HepG2 (cell line): ENCODE results near the gene STX8. TPM values are rescaled to one million over a fixed set of nuclear protein-coding genes. Genes with fewer than 3 reads are reported as not detected.

ENCODE experiments used
- BRCA1 ChIP-seq: sonication (generic); formaldehyde crosslinking; IDR thresholded peaks from 2 replicates; pipeline ENCODE4 v1.4.0; 2020; ENCODE audit warnings: missing genetic modification reagents
- CBFB ChIP-seq: sonication (generic); formaldehyde crosslinking; IDR thresholded peaks from 2 replicates; pipeline ENCODE4 v1.4.0; 2020; ENCODE audit warnings: missing genetic modification reagents
- DPF2 ChIP-seq: sonication (generic); formaldehyde crosslinking; IDR thresholded peaks from 2 replicates; pipeline ENCODE4 v1.4.0; 2020; ENCODE audit warnings: mild to moderate bottlenecking, low read depth, missing genetic modification reagents, borderline replicate concordance
- FOXA1 ChIP-seq, 2 experiments: fragments of 450-650 bp in 1 of 2; sonication (generic) in 1 of 2; formaldehyde crosslinking in 1 of 2; IDR thresholded peaks; 2 replicates each; pipeline versions ENCODE4 v1.4.0 to v1.6.1; 2016 to 2020; ENCODE audit warnings: missing genetic modification reagents in 1 of 2
- HNF4G ChIP-seq, 2 experiments: sonication (generic) in 1 of 2; formaldehyde crosslinking in 1 of 2; IDR thresholded peaks; 2 replicates each; pipeline versions ENCODE4 v1.4.0 to v1.6.1; 2011 to 2020; ENCODE audit warnings: borderline replicate concordance in 2 of 2, low read depth in 2 of 2, mild to moderate bottlenecking in 2 of 2, low read length in 1 of 2, missing genetic modification reagents in 1 of 2, moderate library complexity in 1 of 2
- KLF9 ChIP-seq: IDR thresholded peaks from 2 replicates; pipeline ENCODE4 v1.6.1; 2016; ENCODE audit warnings: low read depth
- MBD4 ChIP-seq: IDR thresholded peaks from 2 replicates; pipeline ENCODE4 v1.6.1; 2012; ENCODE audit warnings: low read length, inconsistent platforms, borderline replicate concordance
- PHF8 ChIP-seq: sonication (generic); formaldehyde crosslinking; IDR thresholded peaks from 2 replicates; pipeline ENCODE4 v1.5.0; 2020; ENCODE audit warnings: missing genetic modification reagents
- RBFOX2 ChIP-seq: fragments of 200-400 bp; formaldehyde crosslinking; IDR thresholded peaks from 2 replicates; pipeline ENCODE4 v1.6.1; 2017; ENCODE audit warnings: low read depth, mild to moderate bottlenecking, low read length
- SALL2 ChIP-seq: sonication (generic); formaldehyde crosslinking; IDR thresholded peaks from 2 replicates; pipeline ENCODE4 v1.8.1; 2023; ENCODE audit warnings: mild to moderate bottlenecking, missing genetic modification reagents, inconsistent platforms
- TEAD2 ChIP-seq: sonication (generic); formaldehyde crosslinking; IDR thresholded peaks from 2 replicates; pipeline ENCODE4 v1.9.0; 2021; ENCODE audit warnings: missing genetic modification reagents
- XRCC5 ChIP-seq: fragments of 200-400 bp; formaldehyde crosslinking; optimal IDR thresholded peaks from 2 replicates; pipeline ENCODE3; 2017; ENCODE audit warnings: mild to moderate bottlenecking, low read length
- ZBTB7B ChIP-seq: sonication (generic); formaldehyde crosslinking; IDR thresholded peaks from 2 replicates; pipeline ENCODE4 v1.4.0; 2020; ENCODE audit warnings: missing genetic modification reagents
- ZNF33A ChIP-seq: sonication (generic); formaldehyde crosslinking; IDR thresholded peaks from 2 replicates; pipeline ENCODE4 v1.5.1; 2020; ENCODE audit warnings: missing genetic modification reagents, mild to moderate bottlenecking, moderate library complexity, borderline replicate concordance
- polyA plus RNA-seq, 8 experiments: library from polyadenylated mRNA; depleted of rRNA in 3 of 8; stranded (reverse) in 7 of 8; unstranded in 1 of 8; fragments of >200 nt; fragmentation: Illumina TruSeq in 4 of 8; extraction: Trizol in 4 of 8; gene quantifications; 2 replicates each; pipeline versions ENCODE4 v1.2.1 to v1.2.3, GENCODE V29; 2011 to 2016; ENCODE audit warnings: low read depth in 4 of 8, missing spikeins in 1 of 8, mixed read lengths in 1 of 8; ENCODE audit not compliant: insufficient read depth in 1 of 8
- total RNA-seq, 5 experiments: library from RNA; depleted of rRNA; stranded (reverse); fragments of >200 nt; fragmentation: Illumina TruSeq; extraction: Trizol; gene quantifications; 2 replicates each; pipeline ENCODE4 v1.2.3, GENCODE V29; 2016; ENCODE audit warnings: low read depth in 1 of 5
- TF ChIP-seq, protein P1 (sequence below): IDR thresholded peaks from 2 replicates; pipeline ENCODE4 v1.6.1; 2016; ENCODE audit warnings: missing genetic modification reagents, missing compliant biosample characterization
- TF ChIP-seq, protein P2 (sequence below): sonication (generic); formaldehyde crosslinking; IDR thresholded peaks from 2 replicates; pipeline ENCODE4 v1.4.0; 2020; ENCODE audit warnings: mild to moderate bottlenecking, missing genetic modification reagents
- TF ChIP-seq, protein P3 (sequence below): sonication (generic); formaldehyde crosslinking; IDR thresholded peaks from 2 replicates; pipeline ENCODE4 v1.5.0; 2020; ENCODE audit warnings: mild to moderate bottlenecking, low read depth, missing genetic modification reagents, borderline replicate concordance
- TF ChIP-seq, protein P4 (sequence below): sonication (generic); formaldehyde crosslinking; IDR thresholded peaks from 2 replicates; pipeline ENCODE4 v1.4.0; 2020; ENCODE audit warnings: mild to moderate bottlenecking, missing genetic modification reagents
- TF ChIP-seq, protein P5 (sequence below): sonication (generic); formaldehyde crosslinking; IDR thresholded peaks from 2 replicates; pipeline ENCODE4 v1.4.0; 2020; ENCODE audit warnings: missing genetic modification reagents

STX8 gene
- total and polyA plus RNA-seq, 2 of the 13 experiments (the other 11 are each of a cell fraction or from before 2014, with no cell fraction given): 36.4 to 53.6 TPM

DNA sequence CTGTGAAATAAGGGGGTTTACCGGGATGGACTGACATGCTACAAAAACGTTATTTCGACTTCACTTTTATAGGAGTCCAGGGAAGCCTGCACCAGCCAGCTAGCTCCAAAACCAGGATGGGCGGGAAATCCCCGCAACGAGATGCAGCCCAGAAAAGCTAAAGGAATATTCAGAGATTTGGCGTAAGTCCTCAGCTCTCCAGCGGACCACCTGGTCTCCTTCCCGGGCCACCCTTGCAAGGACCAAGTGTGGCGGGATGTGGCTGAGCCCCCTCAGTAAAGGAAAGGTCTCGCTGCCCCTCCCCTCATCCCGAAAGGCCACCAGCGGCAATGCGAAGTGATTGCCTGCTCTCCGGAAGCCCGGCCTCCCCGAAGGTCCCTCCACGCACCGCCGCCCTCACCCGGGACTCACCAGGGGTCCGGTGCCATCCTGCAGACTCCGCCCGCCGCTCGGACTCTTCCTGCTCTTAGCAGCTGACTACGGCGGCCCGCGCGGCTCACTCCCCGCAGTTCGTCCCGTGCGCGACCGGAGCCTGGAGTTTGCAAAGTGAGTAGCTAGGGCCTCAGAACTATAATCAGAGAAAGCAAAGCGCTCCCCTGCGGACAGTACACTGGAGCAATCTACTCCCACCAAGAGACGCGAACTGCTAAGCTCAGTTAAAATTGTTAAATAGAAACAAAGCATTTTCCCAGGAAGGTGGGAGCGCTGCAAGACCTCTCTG, at the start of gene STX8 (continued):
- TF ChIP-seq, protein P1, sequence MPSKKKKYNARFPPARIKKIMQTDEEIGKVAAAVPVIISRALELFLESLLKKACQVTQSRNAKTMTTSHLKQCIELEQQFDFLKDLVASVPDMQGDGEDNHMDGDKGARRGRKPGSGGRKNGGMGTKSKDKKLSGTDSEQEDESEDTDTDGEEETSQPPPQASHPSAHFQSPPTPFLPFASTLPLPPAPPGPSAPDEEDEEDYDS: peak; percentile 57
- TF ChIP-seq, protein P2, sequence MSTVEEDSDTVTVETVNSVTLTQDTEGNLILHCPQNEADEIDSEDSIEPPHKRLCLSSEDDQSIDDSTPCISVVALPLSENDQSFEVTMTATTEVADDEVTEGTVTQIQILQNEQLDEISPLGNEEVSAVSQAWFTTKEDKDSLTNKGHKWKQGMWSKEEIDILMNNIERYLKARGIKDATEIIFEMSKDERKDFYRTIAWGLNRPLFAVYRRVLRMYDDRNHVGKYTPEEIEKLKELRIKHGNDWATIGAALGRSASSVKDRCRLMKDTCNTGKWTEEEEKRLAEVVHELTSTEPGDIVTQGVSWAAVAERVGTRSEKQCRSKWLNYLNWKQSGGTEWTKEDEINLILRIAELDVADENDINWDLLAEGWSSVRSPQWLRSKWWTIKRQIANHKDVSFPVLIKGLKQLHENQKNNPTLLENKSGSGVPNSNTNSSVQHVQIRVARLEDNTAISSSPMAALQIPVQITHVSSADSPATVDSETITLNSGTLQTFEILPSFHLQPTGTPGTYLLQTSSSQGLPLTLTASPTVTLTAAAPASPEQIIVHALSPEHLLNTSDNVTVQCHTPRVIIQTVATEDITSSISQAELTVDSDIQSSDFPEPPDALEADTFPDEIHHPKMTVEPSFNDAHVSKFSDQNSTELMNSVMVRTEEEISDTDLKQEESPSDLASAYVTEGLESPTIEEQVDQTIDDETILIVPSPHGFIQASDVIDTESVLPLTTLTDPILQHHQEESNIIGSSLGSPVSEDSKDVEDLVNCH (CRISPR knock-in tag): no peak
- TF ChIP-seq ZNF33A: peak; percentile 76; the same call in 1 of the 2 replicates
- TF ChIP-seq TEAD2: no peak
- no peak for TF ChIP-seq MBD4
- peak; percentile 81 for TF ChIP-seq ZBTB7B (CRISPR knock-in tag)
- TF ChIP-seq, protein P3, sequence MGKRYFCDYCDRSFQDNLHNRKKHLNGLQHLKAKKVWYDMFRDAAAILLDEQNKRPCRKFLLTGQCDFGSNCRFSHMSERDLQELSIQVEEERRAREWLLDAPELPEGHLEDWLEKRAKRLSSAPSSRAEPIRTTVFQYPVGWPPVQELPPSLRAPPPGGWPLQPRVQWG (CRISPR knock-in tag): no peak
- peak; percentile 81 for TF ChIP-seq PHF8 (CRISPR knock-in tag)
- peak; percentile 91 for TF ChIP-seq XRCC5
- TF ChIP-seq DPF2 (CRISPR knock-in tag): no peak
- TF ChIP-seq, protein P4, sequence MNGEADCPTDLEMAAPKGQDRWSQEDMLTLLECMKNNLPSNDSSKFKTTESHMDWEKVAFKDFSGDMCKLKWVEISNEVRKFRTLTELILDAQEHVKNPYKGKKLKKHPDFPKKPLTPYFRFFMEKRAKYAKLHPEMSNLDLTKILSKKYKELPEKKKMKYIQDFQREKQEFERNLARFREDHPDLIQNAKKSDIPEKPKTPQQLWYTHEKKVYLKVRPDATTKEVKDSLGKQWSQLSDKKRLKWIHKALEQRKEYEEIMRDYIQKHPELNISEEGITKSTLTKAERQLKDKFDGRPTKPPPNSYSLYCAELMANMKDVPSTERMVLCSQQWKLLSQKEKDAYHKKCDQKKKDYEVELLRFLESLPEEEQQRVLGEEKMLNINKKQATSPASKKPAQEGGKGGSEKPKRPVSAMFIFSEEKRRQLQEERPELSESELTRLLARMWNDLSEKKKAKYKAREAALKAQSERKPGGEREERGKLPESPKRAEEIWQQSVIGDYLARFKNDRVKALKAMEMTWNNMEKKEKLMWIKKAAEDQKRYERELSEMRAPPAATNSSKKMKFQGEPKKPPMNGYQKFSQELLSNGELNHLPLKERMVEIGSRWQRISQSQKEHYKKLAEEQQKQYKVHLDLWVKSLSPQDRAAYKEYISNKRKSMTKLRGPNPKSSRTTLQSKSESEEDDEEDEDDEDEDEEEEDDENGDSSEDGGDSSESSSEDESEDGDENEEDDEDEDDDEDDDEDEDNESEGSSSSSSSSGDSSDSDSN (CRISPR knock-in tag): peak; percentile 88
- TF ChIP-seq, protein P5, sequence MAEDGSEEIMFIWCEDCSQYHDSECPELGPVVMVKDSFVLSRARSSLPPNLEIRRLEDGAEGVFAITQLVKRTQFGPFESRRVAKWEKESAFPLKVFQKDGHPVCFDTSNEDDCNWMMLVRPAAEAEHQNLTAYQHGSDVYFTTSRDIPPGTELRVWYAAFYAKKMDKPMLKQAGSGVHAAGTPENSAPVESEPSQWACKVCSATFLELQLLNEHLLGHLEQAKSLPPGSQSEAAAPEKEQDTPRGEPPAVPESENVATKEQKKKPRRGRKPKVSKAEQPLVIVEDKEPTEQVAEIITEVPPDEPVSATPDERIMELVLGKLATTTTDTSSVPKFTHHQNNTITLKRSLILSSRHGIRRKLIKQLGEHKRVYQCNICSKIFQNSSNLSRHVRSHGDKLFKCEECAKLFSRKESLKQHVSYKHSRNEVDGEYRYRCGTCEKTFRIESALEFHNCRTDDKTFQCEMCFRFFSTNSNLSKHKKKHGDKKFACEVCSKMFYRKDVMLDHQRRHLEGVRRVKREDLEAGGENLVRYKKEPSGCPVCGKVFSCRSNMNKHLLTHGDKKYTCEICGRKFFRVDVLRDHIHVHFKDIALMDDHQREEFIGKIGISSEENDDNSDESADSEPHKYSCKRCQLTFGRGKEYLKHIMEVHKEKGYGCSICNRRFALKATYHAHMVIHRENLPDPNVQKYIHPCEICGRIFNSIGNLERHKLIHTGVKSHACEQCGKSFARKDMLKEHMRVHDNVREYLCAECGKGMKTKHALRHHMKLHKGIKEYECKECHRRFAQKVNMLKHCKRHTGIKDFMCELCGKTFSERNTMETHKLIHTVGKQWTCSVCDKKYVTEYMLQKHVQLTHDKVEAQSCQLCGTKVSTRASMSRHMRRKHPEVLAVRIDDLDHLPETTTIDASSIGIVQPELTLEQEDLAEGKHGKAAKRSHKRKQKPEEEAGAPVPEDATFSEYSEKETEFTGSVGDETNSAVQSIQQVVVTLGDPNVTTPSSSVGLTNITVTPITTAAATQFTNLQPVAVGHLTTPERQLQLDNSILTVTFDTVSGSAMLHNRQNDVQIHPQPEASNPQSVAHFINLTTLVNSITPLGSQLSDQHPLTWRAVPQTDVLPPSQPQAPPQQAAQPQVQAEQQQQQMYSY (CRISPR knock-in tag): 0 out of 2 replicates have a peak, but pooled peaks have one; percentile 41
- TF ChIP-seq RBFOX2: peak; percentile 81
- TF ChIP-seq SALL2 (CRISPR knock-in tag): peak; percentile 79; the same call in 1 of the 2 replicates
- peak; percentile 62; the same call in 1 of the 2 replicates for TF ChIP-seq CBFB
- TF ChIP-seq KLF9 (CRISPR knock-in tag): 0 out of 2 replicates have a peak, but pooled peaks have one; percentile 42
- no peak for TF ChIP-seq FOXA1 (IDR thresholded peaks at IDR 0.05)
- 0 out of 2 replicates have a peak, but pooled peaks have one; percentile 18 for TF ChIP-seq FOXA1 (CRISPR knock-in tag; IDR thresholded peaks at IDR 0.05)
- no peak for TF ChIP-seq BRCA1 (CRISPR knock-in tag)
- TF ChIP-seq HNF4G (IDR thresholded peaks at IDR 0.05; ENCODE audit: borderline replicate concordance, low read depth, low read length): no peak
- no peak for TF ChIP-seq HNF4G (CRISPR knock-in tag; IDR thresholded peaks at IDR 0.05; ENCODE audit: borderline replicate concordance, low read depth)
